SU-DHL-6 (cell line): ENCODE data around the gene RPS14.

Source experiments
- H2AFZ ChIP-seq: fragments of 200-600 bp; sonication (generic); 2 replicates; pipeline ENCODE4 v1.6.1; 2014; ENCODE audit warnings: low read depth, mild to moderate bottlenecking, moderate library complexity, mixed read lengths, antibody characterized with exemption, low read length; ENCODE audit not compliant: severe bottlenecking
- H3F3A ChIP-seq: fragments of 200-600 bp; shearing (Covaris generic); 2 replicates; pipeline ENCODE4 v1.6.0; 2016; ENCODE audit warnings: antibody characterized with exemption, mild to moderate bottlenecking; ENCODE audit not compliant: insufficient read depth
- H3K27ac ChIP-seq: fragments of 200-600 bp; sonication (generic); 2 replicates; pipeline ENCODE4 v1.5.1; 2016; ENCODE audit warnings: low read depth, mild to moderate bottlenecking, low read length, moderate library complexity, mixed read lengths
- H3K27me3 ChIP-seq: fragments of 200-600 bp; sonication (generic), shearing (Covaris generic); 2 replicates; pipeline ENCODE4 v1.6.0; 2014; ENCODE audit warnings: mild to moderate bottlenecking, low read length
- H3K36me3 ChIP-seq: fragments of 200-600 bp; sonication (generic); 2 replicates; pipeline ENCODE4 v1.6.1; 2014; ENCODE audit warnings: mild to moderate bottlenecking, low read length, mixed read lengths
- H3K4me2 ChIP-seq: fragments of 300-600, 200-600 bp; shearing (Covaris generic), sonication (generic); 2 replicates; pipeline ENCODE4 v1.6.0; 2014; ENCODE audit warnings: low read length, low read depth, mild to moderate bottlenecking; ENCODE audit not compliant: poor library complexity, severe bottlenecking
- H3K4me3 ChIP-seq: fragments of 200-600 bp; sonication (generic); 2 replicates; pipeline ENCODE4 v1.5.1; 2014; ENCODE audit warnings: antibody characterized with exemption, low read length, mild to moderate bottlenecking, mixed read lengths; ENCODE audit not compliant: insufficient read depth, poor library complexity, severe bottlenecking
- H3K79me2 ChIP-seq: fragments of 200-600 bp; sonication (generic); 2 replicates; pipeline ENCODE4 v1.6.1; 2014; ENCODE audit warnings: mild to moderate bottlenecking, low read length, moderate library complexity; ENCODE audit not compliant: insufficient read depth
- H3K9ac ChIP-seq: fragments of 200-600 bp; sonication (generic); 2 replicates; pipeline ENCODE4 v1.7.0; 2014; ENCODE audit warnings: mild to moderate bottlenecking, low read length
- H3K9me2 ChIP-seq: fragments of 200-600 bp; sonication (generic); replicated peaks from 2 replicates; pipeline ENCODE4 v1.6.1; 2014; ENCODE audit warnings: low read length; ENCODE audit not compliant: insufficient read depth
- H3K9me3 ChIP-seq: fragments of 200-600 bp; sonication (generic); 2 replicates; pipeline ENCODE4 v1.6.1; 2014; ENCODE audit warnings: low read length, mixed read lengths; ENCODE audit not compliant: insufficient read depth
- H4K20me1 ChIP-seq: fragments of 200-600 bp; sonication (generic); 2 replicates; pipeline ENCODE4 v1.6.1; 2014; ENCODE audit warnings: low read depth, mild to moderate bottlenecking, antibody characterized with exemption, low read length, moderate library complexity, mixed read lengths
- CTCF ChIP-seq: fragments of 200-600 bp; sonication (generic); IDR thresholded peaks from one replicate; pipeline ENCODE4 v1.5.1; 2017; ENCODE audit warnings: antibody characterized with exemption, mild to moderate bottlenecking, low read length, moderate library complexity; ENCODE audit not compliant: insufficient read depth, poor library complexity, severe bottlenecking
- EZH2phosphoT487 ChIP-seq: fragments of 200-600 bp; sonication (generic), shearing (Covaris generic); conservative IDR thresholded peaks from 2 replicates; pipeline ENCODE4 v1.6.1; 2018; ENCODE audit warnings: mild to moderate bottlenecking, antibody characterized with exemption, low read length, moderate library complexity, mixed read lengths

Gene RPS14

GRCh38 chr5:150395688-150395975 lies 53.9 kb downstream of the RPS14 start:
- Histone ChIP-seq H3F3A (peaks cover 30% of the 10 kb centered on the region), H3K79me2 (no peaks in the 10 kb centered on the region), H4K20me1 (no peaks in the 10 kb centered on the region), H2AFZ (no peak overlapping the region), H3K27me3 (no peaks in the 10 kb centered on the region), H3K4me3 (no peak overlapping the region), H3K4me2 (no peak overlapping the region), H3K9me2 (no peaks in the 10 kb centered on the region), H3K27ac (no peak overlapping the region), H3K9ac (no peak overlapping the region), H3K9me3 (no peaks in the 10 kb centered on the region), H3K36me3 (no peaks in the 10 kb centered on the region)
- TF ChIP-seq CTCF, result no peak
- TF ChIP-seq EZH2phosphoT487, result no peak

- no peaks in the 10 kb centered on the region for H4K20me1 ChIP-seq
- TF ChIP-seq CTCF, result no peak
- TF ChIP-seq EZH2phosphoT487, result no peak
- 0 out of 2 replicates have a peak, but pooled peaks cover 2% of the 10 kb centered on the region for H3K36me3 ChIP-seq
- no peak overlapping the region for H3K27ac ChIP-seq
- H3F3A ChIP-seq, result peaks cover 25% of the 10 kb centered on the region
- no peaks in the 10 kb centered on the region for H3K9me2 ChIP-seq
- H3K9ac ChIP-seq, result no peak overlapping the region
- H2AFZ ChIP-seq, result no peak overlapping the region
- H3K4me3 ChIP-seq, result no peak overlapping the region
- H3K9me3 ChIP-seq, result no peaks in the 10 kb centered on the region
- no peak overlapping the region for H3K4me2 ChIP-seq
- H3K27me3 ChIP-seq, result no peaks in the 10 kb centered on the region
- no peaks in the 10 kb centered on the region for H3K79me2 ChIP-seq
These were observed 54.4 kb downstream of the RPS14 start for GRCh38 chr5:150394912-150395687.

- Histone ChIP-seq H3K4me3 (no peak overlapping the region), H3K79me2 (no peaks in the 10 kb centered on the region), H3K27me3 (no peaks in the 10 kb centered on the region), H3K9me2 (no peaks in the 10 kb centered on the region), H2AFZ (no peak overlapping the region), H3K4me2 (no peak overlapping the region), H4K20me1 (no peaks in the 10 kb centered on the region), H3K36me3 (0 out of 2 replicates have a peak, but pooled peaks cover 4% of the 10 kb centered on the region), H3F3A (peaks cover 15% of the 10 kb centered on the region), H3K9me3 (no peaks in the 10 kb centered on the region), H3K9ac (no peak overlapping the region), H3K27ac (no peak overlapping the region)
- TF ChIP-seq CTCF (no peak), EZH2phosphoT487 (no peak)
These were observed 55.4 kb downstream of the RPS14 start for GRCh38 chr5:150394131-150394530.
